GM19328 (cell line): ENCODE data around the gene TESK1.
"Not testable (repeated sequence)": the region's sequence is repeated elsewhere in the genome, so short reads cannot be mapped to it uniquely, and the experiment has no call there.

Experiments used
- ATAC-seq: cut with Tn5 transposase; IDR thresholded peaks from one replicate; pipeline ENCODE4 v1.9.1; 2021; ENCODE audit warnings: mild to moderate bottlenecking, moderate library complexity; ENCODE audit not compliant: unreplicated experiment

TESK1 gene

DNA sequence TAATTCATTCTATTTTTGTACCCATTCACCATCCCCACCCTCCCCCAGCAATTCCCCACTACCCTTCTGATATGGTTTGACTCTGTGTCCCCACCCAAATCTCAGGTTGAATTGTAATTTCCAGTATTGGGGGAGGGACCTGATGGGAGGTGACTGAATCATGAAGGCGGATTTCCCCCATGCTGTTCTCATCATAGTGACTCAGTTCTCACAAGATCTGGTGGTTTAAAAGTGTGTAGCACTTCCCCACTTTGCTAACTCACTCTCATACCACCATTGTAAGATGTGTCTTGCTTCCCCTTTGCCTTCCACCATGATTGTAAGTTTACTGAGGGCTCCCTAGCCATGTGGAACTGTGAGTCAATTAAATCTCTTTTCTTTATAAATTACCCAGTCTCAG, 25.9 kb upstream of the TESK1 start:
- no peak for ATAC-seq

DNA sequence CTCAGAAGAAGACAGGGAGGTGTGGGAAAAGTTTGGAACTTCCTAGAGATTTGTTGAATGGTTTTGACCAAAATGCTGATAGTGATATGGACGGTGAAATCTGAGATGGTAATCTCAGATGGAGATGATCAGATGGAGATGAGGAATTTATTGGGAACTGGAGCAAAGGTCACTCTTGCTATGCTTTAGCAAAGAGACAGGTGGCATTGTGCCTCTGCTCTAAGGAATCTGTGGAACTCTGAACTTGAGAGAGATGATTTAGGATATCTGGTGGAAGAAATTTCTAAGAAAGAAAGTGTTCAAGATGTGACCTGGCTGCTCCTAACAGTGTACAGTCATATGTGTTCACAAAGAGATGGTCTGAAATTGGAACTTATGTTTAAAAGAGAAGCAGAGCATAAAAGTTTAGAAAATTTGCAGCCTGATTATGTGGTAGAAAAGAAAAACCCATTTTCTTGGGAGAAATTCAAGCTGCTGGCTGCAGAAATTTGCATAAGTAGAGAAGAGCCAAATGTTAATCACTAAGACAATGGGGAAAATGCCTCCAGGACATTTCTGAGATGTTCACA, 25.3 kb upstream of the TESK1 start:
- not testable (repeated sequence) for ATAC-seq

DNA sequence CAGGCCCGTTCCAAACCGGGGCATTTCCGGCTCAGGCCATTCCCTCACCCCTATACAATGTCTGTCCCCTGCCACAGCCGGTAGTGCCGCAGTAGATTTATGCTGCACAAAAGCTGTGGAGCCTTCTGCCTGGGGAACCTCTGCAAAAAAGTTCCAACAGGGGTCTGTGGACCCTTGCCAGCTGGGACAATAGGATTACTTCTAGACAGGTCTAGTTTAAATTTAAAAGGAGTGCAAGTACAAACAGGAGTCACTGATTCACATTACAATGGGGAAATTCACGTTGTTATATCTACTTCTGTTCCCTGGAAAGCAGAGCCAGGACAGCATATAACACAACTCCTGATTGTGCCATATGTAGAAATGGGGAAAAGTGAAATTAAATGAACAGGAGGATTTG, 21.5 kb upstream of the TESK1 start:
- not testable (repeated sequence) for ATAC-seq

DNA sequence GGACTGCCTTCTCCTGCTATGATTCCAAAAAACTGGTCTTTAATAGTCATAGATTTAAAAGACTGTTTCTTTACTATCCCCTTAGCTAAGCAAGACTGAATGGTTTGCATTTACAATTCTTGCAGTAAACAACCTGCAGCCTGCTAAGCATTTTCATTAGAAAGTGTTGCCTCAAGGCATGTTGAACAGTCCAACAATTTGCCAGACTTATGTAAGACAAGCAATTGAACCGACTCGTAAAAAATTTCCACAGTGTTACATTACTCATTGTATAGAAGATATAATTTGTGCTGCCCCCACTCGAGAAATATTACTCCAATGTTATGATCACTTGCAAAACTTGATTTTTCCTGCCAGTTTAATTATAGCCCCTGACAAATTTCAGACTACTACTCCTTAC, 20.4 kb upstream of the TESK1 start:
- ATAC-seq, result not testable (repeated sequence)

DNA sequence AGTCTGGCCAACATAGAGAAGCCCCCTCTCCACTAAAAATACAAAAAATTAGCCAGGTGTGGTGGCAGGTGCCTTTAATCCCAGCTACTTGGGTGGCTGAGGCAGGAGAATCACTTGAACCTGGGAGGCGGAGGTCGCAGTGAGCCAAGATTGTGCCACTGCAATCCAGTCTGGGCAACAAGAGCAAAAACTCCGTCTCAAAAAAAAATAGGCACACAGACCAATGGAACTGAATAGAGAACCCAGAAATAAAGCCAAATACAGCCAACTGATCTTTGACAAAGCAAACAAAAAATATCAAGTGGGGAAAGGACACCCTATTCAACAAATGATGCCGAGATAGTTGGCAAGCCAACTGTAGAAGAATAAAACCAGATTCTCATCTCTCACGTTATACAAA, 16.6 kb upstream of the TESK1 start:
- ATAC-seq, result not testable (repeated sequence)

DNA sequence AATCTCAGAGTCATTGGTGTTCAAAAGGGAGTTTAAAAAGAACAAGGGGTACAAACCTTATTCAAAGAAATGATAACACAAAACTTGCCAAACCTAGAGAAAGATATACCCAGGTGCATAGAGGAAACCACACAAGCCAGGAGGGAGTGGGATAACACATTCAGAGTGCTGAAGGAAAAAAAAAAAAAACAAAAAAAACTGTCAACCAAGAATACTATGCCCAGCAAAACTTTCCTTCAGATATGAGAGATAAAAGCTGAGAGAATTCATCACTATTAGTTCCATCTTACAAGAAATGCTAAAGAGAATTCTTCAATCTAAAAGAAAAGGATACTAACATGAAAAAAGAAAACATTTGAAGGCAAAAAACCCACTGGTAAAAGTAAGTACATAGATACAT, 11.5 kb upstream of the TESK1 start:
- ATAC-seq, result no peak

DNA sequence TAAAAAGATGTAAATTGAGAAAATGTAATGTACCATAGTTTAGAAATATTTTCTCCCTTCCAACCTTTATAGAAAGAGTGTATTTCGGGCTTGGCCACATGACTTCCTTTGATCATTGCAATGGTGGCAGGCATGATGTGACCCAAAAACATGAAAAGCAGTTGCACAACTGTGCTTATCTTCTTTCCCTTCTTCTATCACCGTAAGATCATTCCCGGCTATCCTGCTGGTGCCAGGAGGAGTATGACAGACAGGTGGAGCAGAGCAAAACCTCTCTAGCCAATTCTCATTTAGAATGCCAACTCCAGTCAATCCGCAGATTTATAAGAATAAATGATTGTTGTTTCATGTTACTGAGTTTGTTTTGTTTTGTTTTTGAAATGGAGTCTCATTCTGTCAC, 10.6 kb upstream of the TESK1 start:
- no peak for ATAC-seq

DNA sequence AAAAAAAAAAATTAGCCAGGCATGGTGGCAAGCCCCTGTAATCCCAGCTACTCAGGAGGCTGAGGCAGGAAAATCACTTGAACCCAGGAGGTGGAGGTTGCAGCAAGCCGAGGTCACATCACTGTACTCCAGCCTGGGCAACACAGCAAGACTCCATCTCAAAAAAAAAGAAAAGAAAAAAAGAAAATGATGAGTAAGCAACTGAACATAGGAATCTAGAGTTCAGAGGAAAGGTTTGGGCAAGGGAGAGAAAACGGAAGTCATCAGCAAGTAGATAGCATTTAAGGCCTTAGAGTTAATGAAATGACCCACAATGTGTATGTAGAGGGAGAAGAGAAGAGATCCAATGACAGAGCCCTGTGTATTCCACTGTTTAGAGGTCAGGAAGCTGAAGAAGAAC, 8.2 kb upstream of the TESK1 start:
- ATAC-seq, result not testable (repeated sequence)

DNA sequence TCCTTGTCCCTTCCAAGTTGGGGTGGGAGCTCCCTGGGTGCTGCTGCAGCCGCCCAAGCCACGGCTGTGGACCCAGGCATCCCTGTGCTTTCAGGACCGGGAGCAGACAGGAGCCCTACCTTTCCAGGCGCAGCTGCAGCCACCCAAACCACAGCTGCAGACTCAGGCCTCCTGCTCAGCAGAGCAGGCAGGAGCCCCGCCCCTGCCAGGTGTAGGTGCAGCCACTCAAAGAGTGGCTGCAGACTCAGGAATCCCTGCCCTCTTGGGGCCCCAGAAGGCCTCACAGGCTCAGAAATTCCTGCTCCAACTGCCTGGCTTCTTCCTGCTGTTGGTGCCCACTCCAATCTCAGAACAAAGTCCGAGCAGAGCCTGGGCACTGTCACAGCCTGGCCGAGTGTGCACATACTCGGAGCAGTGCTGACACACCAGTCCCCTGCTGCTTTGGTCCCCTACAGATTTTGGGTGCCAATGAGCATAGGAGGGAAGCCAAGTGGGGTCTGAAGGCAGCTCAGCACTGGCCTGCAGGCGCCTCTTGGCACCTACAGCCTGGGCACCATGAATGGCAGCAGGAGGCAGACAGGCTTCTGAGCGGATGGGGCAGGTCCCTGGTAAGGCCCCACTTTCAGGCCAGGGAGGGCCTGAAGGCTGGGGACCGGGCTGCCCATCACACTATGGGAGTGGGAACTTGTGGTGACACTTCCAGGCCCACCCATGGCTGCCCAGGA, 6.0 kb upstream of the TESK1 start:
- no peak for ATAC-seq

DNA sequence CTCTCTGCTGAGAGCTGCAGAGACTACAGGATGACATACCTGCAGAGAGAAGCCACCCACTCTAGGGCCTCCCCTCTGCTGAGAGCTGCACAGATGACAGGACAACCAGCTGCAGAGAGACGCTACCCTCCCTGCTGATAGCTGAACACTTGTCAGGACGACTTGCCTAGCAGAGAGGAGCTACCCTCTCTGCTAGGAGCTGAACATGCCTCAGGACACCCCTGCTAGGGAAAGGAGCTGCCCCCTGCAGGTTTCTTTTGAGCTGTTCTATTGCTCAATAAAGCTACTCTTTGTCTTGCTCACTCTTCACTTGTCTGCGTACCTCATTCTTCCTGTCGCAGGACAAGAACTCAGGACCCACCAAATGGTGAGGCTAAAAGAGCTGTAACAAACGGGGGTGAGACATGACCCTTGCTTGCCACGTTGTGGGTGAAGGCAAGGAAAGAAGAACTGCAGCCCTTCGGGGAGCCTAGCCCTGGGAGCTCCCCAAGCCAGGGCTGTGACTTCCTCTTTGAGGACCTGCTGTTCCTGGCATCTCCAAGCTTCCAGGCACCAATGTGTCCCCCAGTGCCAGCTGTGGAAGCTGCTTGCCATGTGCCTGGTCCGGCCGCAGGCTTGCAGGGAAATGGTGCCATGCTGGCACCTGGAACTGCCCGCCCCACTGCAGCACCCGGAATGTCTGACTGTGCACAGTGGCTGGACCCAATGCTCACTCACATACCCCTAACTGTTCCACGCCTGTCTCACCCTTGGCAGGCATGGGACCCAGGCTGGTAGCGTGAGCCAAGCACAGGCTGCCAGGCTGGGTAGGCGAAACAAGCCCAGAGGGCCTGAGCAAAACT, 5.1 kb upstream of the TESK1 start:
- no peak for ATAC-seq

DNA sequence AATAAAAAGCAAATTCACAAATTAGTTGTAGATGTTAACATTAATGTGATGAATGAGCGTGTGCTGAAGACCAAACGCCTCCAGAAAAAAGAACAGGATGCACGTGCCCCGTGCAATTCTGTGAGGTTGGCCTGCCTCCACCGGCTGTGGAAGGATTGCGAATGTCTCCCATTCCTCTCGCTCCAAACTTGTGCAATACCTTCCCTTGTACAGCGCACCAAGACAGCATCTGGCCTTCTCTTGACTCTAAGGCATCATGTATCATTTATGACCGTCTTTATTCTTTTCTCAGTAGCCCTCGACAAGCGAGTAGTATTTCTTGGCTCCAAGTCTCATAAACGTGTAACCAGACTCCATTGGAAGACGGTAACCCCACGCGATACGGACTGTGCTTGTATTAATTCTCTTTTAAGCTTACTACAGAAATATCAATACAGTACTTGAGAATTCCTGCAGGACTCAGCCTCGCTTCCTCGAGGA, 1.5 kb upstream of the TESK1 start:
- no peak for ATAC-seq

DNA sequence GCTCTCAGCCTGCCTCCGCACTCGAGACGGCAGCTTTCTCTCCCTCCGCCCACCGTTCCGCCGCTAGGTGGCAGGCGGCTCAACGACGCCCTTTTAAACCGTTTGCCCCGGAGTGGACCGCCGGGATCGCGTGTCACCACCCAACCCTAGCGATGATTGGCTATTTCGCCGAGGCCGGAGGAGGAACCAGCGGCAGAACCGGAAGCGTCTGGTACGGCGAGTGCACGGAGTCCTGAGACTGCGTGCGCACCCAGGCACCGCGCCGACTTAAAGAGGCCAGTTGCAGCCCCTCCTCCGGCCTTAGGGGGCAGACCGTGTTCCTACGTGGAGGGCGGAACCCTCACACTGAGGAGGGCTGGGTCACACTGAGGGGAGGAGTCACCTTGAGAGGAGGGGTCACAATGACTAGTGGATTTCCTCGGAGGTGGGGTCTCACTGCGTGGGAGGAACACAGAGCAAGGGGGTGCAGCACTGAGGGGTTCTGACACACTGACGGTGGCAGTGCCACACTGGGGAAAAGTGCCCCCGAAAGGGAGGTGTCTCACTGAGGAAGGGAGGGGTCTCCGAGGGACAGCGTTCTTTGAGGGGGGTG, 980 bp upstream of the TESK1 start:
- ATAC-seq, result peak; percentile 84

DNA sequence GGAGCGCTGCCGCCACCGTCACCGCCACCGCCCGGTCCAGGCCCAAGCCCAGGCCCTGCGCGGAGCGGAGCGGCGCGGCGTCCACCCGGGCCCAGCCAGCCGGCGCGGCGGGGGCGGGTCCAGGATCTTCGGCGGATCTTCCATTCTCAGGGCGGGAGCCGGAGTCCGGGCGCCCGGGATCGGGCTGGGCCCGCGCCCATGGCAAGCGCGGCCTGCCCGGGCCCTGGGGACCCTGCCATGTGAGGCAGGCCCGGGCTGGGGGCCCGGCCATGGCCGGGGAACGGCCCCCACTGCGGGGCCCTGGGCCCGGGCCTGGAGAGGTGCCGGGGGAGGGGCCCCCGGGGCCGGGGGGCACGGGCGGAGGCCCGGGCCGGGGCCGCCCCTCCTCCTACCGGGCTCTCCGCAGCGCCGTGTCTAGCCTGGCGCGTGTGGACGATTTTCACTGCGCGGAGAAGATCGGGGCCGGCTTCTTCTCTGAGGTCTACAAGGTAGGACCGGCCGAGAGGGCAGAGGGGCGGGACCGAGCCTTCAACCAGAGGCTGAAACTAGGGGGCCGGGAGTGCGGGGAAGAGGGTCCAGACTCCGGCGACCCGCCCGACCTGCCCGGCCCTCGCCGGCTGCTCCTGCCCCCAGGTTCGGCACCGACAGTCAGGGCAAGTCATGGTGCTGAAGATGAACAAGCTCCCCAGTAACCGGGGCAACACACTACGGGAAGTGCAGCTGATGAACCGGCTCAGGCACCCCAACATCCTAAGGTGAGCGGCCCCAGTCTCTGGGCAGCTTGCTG, 482 bp downstream of the TESK1 start:
- ATAC-seq, result peak; percentile 7

DNA sequence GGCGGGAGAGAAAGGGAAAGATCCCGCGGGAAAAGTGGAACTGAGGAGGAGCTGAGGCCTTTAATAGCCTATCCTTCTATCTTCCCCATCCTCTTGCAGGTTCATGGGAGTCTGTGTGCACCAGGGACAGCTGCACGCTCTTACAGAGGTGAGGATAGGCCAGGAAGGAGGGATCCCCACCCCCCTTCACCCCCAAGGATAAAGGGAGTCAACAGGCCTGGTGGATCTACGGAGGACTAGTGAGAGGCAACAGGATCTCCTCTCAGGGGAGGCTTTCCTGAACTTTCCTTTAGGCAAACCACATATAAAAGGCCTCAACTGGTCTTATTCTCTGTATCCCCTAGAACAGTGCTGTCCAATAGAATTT, 1.1 kb downstream of the TESK1 start:
- ATAC-seq, result no peak

DNA sequence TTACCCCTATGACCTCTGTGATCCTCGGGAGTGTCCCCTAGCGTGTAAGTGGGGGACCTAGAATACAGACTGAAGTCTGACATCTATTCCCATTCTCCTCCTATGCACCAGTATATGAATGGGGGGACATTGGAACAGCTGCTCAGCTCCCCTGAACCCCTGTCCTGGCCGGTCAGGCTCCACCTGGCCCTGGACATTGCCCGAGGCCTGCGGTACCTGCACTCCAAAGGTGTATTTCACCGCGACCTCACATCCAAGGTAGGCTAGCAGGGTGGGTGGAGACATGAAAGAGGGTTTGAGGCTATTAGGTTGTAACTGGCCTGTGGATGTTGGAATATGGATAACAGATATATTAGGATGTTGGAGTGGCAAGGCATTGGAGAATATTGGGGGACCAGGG, 1.7 kb downstream of the TESK1 start:
- no peak for ATAC-seq

DNA sequence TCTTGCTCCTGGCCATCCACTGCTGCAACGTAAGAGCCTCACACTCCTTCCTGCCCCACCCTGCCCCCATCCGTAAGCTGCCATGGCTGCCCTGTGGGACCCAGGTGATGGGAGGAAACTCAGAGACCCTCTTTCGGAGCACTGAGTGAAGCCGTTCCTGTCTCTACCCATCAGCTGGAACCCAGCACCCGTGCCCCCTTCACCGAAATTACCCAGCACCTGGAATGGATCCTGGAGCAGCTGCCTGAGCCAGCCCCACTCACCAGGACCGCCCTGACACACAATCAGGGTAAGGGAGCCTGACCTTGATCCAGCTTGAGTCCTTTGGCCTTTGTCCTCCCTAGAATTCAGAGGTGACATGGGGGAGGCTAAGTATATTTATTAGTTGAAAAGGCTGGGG, 3.2 kb downstream of the TESK1 start:
- ATAC-seq, result no peak

DNA sequence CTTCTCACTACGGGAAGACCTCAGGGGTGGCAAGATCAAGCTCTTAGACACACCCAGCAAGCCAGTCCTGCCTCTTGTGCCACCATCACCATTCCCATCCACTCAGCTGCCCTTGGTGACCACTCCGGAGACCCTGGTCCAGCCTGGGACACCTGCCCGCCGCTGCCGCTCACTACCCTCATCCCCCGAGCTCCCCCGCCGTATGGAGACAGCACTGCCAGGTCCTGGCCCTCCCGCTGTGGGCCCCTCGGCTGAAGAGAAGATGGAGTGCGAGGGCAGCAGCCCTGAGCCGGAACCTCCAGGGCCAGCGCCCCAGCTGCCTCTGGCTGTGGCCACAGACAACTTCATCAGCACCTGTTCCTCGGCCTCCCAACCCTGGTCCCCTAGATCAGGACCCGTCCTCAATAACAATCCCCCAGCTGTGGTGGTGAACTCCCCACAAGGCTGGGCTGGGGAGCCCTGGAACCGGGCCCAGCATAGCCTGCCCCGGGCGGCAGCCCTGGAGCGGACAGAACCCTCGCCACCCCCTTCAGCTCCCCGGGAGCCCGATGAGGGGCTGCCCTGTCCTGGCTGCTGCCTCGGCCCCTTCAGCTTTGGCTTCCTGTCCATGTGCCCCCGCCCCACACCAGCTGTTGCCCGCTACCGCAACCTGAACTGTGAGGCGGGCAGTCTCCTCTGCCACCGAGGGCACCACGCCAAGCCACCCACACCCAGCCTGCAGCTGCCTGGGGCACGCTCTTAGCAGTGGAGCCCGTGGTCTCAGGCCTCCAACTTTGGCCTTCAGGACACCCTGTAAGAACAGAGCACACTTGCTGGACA, 4.1 kb downstream of the TESK1 start:
- ATAC-seq, result no peak

DNA sequence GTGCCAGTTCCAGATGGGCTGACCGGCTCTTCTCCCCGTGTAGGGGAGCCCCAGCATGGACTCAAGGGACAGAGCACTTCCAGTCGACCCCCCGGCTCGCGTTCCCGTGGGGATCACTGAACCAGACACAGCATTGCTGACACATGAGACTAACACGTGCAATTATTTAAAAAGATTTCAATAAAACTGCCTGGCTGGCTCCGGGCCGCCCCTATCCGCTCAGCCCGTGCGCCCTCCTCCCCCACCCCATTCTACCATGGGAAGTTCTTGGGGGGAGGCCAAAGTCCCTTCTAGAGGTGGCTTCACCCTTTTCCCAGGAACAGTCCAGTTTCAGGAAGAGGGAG, 4.7 kb downstream of the TESK1 start:
- ATAC-seq, result no peak

DNA sequence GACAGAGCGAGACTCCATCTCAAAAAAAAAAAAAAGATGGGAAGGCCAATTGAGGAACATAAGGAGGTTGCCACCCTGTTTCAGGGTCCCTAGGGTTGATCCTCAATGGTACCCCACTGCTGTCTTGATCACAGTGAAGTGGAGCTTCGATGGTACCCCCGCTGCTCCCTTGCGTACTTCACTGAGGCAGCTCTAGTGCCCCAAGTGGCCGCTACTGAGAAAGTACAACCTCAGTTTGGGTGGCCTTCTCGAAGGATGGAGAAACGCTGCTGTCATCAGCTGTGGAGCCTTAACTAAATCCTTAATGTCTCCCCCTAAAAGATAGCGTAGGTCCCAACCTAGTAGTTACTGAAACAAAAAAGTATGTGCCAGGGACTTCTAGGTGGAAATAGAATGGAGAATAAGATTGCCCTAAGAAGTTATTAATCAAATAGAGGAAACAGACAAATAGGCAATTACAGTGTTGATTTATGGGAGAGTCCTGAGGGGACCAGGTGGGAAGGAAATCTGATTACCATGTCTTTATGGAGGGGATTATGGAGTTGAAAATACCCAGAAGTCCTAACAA, 6.3 kb downstream of the TESK1 start:
- ATAC-seq, result no peak

DNA sequence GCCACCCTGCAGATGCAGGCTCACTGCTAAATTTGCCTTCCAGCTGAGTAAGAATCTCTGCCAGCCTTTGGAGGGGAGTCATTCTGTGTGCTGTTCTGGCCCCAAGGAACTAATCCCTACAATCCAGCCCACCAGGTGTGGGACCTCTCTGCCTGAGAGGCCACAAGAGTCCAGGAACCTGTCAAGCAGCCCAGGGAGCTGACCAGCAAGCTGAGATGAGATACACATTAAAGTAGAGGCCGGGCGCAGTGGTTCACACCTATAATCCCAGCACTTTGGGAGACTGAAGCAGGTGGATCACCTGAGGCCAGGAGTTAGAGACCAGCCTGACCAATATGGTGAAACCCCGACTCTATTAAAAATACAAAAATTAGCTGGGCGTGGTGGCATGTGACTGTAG, 7.0 kb downstream of the TESK1 start:
- ATAC-seq, result not testable (repeated sequence)
